Articular chondrocyte of knee joint (primary cell): ENCODE results near the gene LIPG. TPM values are rescaled to one million over a fixed set of nuclear protein-coding genes. Genes with fewer than 3 reads are reported as not detected.

Source experiments
- total RNA-seq: library from RNA; depleted of rRNA; stranded (reverse); fragments of >200 nt; gene quantifications from 2 replicates; pipeline ENCODE4 v1.2.3, GENCODE V29; 2012

Gene LIPG
- total RNA-seq: 0.32 and 0.39 TPM in 2 replicates

DNA sequence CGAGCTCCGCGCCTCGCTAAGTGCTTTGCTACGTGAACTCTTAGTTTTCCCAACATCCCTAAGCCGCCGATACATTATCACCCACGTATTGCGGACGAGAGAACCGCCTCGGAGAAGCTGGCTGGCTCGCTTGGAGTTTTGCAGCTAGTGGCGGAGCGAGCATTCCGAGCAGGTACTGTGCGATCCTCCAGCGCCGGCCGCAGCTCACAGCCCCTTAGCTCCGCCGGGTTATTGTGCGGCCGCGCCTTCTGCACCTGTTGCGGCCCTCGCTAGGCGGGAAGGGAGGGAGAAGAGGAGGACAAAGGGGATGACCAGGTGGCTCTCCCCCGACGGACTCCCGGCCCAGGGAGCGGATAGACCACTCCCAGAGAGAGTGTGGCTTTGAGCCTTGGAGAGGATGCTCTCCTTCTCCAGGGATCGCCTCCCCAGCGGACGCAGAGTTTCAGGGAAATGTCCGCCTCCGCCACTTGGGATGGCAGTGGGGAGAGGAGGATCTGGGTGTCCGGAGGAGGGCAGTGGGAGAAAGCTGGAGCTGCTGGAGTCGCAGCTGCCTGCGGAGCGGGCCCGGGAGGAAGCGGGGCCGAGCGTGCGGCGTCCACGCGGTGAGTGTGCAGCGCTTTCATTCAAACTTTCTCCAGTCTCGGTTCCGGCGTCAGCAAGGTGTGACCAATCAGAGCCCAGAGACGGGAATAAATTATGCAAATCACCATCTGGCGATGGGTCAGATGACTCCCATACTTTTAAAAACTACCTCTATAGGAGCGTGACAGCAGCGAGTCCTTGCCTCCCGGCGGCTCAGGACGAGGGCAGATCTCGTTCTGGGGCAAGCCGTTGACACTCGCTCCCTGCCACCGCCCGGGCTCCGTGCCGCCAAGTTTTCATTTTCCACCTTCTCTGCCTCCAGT, at the start of gene LIPG:
LIPG (plus strand) TSS at position 769 of the 905 bp plus-strand sequence. CDS start 252 bp downstream, outside the sequence.

Other genes starting within 250 kb of the LIPG start
- gene DYM, start 101.4 kb upstream of the LIPG start, total RNA-seq: 92.6 and 103 TPM in 2 replicates
- 22.9 and 29.8 TPM in 2 replicates for gene C18orf32, start 74.8 kb upstream of the LIPG start, total RNA-seq
- 2,011 and 2,147 TPM in 2 replicates for gene RPL17, start 69.6 kb upstream of the LIPG start, total RNA-seq